Stimulated activated CD8-positive, alpha-beta memory T cell treated with anti-CD3 and anti-CD28 coated beads, Interleukin-12 subunit alpha, Interleukin-12 subunit beta, amount 100 ng/mL, for 24 hours (primary cell): ENCODE results near the gene RAPGEF6.
"Not testable (repeated sequence)": the region's sequence is repeated elsewhere in the genome, so short reads cannot be mapped to it uniquely, and the experiment has no call there.

Experiments used
- DNase-seq: peaks from one replicate; pipeline ENCODE4 v3.0.0-alpha.2; 2020; ENCODE audit errors: extremely low read depth

The RAPGEF6 gene

DNA sequence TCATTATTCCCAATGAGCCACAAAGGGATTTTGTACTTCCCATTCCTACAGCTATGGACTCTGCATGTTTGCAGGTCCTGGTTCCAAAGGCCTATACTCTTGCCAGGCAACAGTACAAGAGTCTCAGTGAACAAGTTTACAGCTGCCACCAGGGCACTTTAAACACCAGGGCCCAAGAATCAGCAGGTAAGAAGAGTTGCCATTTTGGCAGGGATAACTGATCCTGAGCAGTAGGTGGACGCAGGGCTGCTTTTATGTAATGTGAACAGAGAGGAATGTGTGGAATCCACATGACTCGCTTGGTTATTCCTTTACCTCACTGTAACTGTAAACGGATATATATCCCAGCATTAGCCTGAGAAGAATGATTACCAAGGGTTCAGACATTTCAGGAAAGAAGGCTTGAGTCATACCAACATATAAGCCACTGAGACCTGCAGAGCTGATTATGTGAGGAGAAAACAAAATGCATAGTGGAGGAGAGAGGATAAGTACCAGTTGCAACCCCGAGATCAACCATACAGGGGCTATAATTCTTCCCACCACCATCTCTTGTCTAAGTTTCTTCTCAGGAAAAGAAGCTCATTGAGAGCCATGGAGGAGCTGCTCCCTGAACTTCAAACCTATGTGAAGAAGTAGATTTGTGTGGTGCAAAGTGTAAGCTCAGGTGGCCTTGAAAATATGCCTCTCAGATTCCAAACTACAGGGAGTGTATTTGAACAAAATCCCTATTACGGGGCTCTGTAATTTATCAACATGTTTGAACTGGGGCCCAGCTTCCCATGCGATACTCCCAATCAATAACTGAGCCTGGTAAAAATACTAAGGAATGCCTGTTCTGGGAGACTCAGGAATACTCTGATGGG, 24.6 kb downstream of the RAPGEF6 start:
- no peak for DNase-seq

- DNase-seq: no peak
These were observed 25.3 kb downstream of the RAPGEF6 start for GRCh38 chr5:131609774-131610173.

GRCh38 chr5:131608597-131608996, 26.4 kb downstream of the RAPGEF6 start:
- no peak for DNase-seq

DNA sequence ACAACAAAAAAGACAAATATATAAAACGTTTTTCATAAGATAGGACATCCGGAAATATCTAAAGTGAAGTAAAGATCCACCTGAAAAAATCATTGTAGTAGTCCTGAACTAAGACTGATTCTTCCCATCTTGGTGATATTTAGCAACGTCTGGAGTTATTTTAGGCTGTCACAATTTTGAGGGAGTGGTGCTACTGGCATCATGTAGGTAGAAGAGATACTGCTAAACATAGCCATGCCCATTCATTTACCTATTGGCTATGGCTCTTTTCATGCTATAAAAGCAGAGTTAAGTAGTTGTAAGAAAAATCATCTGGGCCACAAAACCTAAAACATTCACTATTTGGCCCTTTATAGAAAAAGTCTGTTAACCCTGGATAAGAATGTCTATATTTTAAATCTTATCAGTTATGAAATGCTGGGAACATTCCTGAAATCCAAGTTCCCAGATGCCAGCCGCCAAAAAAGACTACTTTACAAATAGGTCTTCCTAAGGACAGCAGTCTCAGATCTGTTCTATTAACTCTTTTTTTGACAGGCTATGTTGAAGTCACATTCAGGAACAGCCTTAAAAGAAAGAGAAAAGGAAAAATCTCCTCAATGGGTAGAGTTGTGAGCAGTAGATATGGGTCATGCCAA, 27.0 kb downstream of the RAPGEF6 start:
- DNase-seq: no peak

GRCh38 chr5:131607418-131607817, 27.6 kb downstream of the RAPGEF6 start:
- no peak for DNase-seq

DNA sequence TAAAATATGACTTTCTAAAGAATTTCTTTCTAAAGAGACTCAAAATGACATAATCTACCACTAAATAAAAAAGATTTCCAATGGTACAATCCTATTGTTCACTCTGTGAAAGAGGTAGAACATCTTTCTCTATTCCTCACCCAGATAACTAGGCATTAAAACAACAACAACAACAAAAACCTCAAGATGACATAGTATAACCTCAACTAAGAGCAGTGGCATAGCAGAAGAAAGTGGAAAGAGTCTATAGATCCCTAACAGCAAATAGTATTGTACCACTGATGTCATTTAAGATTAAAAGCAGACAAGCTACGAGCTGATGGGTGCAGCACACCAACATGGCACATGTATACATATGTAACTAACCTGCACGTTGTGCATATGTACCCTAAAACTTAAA, 29.9 kb downstream of the RAPGEF6 start:
- DNase-seq: no peak

GRCh38 chr5:131595088-131596033, 39.7 kb downstream of the RAPGEF6 start:
- no peak for DNase-seq

DNA sequence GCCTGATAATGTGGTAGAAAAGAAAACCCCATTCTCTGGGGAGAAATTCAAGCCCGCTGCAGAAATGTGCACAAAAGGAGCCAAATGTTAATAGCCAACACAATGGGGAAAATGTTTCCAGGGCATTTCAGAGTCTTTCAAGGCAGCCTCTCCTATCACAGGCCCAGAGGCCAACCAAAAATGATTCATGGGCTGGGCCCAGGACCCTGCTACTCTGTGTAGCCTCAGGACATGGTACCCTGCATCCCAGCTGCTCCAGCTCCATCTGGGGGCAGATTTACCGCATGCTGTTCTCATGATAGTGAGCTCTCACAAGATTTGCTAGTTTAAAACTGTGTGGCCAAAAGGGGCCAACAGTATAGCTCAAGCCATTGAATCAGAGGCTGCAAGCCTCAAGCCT, 41.1 kb downstream of the RAPGEF6 start:
- no peak for DNase-seq

DNA sequence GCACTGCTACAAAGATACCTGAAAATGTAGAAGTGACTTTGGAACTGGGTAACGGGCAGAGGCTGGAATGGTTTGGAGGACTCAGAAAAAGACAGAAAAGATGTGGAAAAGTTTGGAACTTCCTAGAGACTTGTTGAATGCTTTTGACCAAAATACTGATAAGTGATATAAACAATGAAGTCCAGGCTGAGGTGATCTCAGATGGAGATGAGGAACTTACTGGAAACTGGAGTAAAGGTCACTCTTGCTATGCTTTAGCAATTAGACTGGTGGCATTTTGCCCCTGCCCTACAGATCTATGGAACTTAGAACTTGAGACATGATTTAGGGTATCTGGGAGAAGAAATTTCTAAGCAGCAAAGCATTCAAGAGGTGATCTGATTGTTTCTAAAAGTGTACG, 41.6 kb downstream of the RAPGEF6 start:
- DNase-seq: not testable (repeated sequence)

- DNase-seq: no peak
These were observed 45.3 kb downstream of the RAPGEF6 start for GRCh38 chr5:131589510-131590348.

DNA sequence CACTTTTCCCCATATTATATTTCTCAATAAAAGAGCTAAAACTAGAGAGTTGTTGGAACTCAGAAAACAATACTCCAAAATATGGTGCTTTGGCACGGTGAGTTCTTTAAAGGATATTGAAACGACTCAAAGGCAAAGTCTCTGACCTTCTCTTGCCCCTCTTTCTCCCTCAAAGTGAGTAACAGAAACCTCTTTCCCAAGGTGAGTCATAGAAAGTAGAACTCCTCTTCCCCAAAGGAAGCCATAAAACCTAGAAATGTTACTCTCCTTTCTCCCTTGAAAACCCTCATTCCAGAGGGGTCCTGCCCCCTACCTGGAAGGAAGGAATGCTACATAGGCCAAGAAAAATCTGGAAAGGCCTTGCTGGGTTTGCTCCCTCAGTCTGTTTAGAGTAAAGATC, 47.5 kb downstream of the RAPGEF6 start:
- DNase-seq: no peak

- no peak for DNase-seq
These were observed 53.3 kb downstream of the RAPGEF6 start for GRCh38 chr5:131581702-131582101.

GRCh38 chr5:131579917-131580671, 54.9 kb downstream of the RAPGEF6 start:
- DNase-seq: no peak

- no peak for DNase-seq
These were observed 59.3 kb downstream of the RAPGEF6 start for GRCh38 chr5:131575660-131576227.

GRCh38 chr5:131571669-131572168, 63.3 kb downstream of the RAPGEF6 start:
- no peak for DNase-seq

- no peak for DNase-seq
These were observed 64.3 kb downstream of the RAPGEF6 start for GRCh38 chr5:131570757-131571156.

- no peak for DNase-seq
These were observed 70.8 kb downstream of the RAPGEF6 start for GRCh38 chr5:131564229-131564652.

- DNase-seq: no peak
These were observed 71.4 kb downstream of the RAPGEF6 start for GRCh38 chr5:131563434-131564228.

DNA sequence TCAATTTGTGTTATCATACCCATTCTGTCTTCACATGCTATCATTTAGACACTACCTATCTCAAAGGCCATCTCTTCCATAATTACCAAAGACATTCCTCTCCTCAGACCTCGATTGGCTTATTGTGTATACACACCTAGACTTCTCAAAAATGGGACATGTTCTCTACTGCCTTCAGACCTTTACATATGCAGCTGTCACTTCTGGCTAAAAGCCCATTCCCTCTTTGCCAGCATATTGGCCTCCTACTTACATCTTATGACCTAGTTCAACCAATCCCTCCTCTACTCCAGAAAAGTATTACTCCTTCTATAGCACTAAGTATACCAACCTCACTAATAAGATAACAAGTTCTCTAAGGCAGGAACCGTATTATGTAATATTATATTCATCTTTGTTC, 84.4 kb downstream of the RAPGEF6 start:
- no peak for DNase-seq
